Right renal pelvis (tissue), 4 donors: ENCODE data around the gene ATP8B2. TPM values are rescaled to one million over a fixed set of nuclear protein-coding genes. Genes with fewer than 3 reads are reported as not detected.
"Not testable (repeated sequence)": the region's sequence is repeated elsewhere in the genome, so short reads cannot be mapped to it uniquely, and the experiment has no call there.

Source experiments
- DNase-seq, 4 donors: peaks; one replicate each; pipeline ENCODE4 v3.0.0-alpha.2; 2013; ENCODE audit warnings: low read depth in 4 of 4, low spot score in 3 of 4, missing footprints in 1 of 4
- polyA plus RNA-seq, 4 donors: library from polyadenylated mRNA; unstranded; fragments of 120-200 nt; gene quantifications; one replicate each; pipeline ENCODE4 v1.2.1, GENCODE V29; 2013; ENCODE audit not compliant: insufficient read length in 4 of 4

Gene ATP8B2
- polyA plus RNA-seq, 4 donors, result 25.9 to 28.0 (median 26.5) TPM

GRCh38 chr1:154342836-154343472, 17.6 kb downstream of the ATP8B2 start:
- DNase-seq, result no peak

- DNase-seq, result no peak
These were observed 19.9 kb downstream of the ATP8B2 start for GRCh38 chr1:154344977-154345837.

GRCh38 chr1:154346276-154346917, 21.1 kb downstream of the ATP8B2 start:
- no peak for DNase-seq

- DNase-seq, result no peak
These were observed 22.6 kb downstream of the ATP8B2 start for GRCh38 chr1:154347961-154348360.

GRCh38 chr1:154348429-154349076, 23.2 kb downstream of the ATP8B2 start:
- no peak for DNase-seq

GRCh38 chr1:154349121-154349520, 23.8 kb downstream of the ATP8B2 start:
- no peak for DNase-seq

- DNase-seq, result no peak
These were observed 25.1 kb downstream of the ATP8B2 start for GRCh38 chr1:154350383-154350782.

- DNase-seq, result no peak
These were observed 26.2 kb downstream of the ATP8B2 start for GRCh38 chr1:154351363-154352068.

GRCh38 chr1:154352245-154352580, 26.9 kb downstream of the ATP8B2 start:
- DNase-seq, result no peak

- no peak for DNase-seq
These were observed 27.5 kb downstream of the ATP8B2 start for GRCh38 chr1:154352581-154353459.

- no peak for DNase-seq
These were observed 28.2 kb downstream of the ATP8B2 start for GRCh38 chr1:154353460-154353904.

- no peak for DNase-seq
These were observed 28.6 kb downstream of the ATP8B2 start for GRCh38 chr1:154353966-154354365.

GRCh38 chr1:154358519-154358918, 33.2 kb downstream of the ATP8B2 start:
- no peak for DNase-seq

GRCh38 chr1:154360288-154360687, 35.0 kb downstream of the ATP8B2 start:
- DNase-seq, result no peak

- not testable (repeated sequence) for DNase-seq
These were observed 35.6 kb downstream of the ATP8B2 start for GRCh38 chr1:154360881-154361280.

GRCh38 chr1:154361357-154361756, 36.0 kb downstream of the ATP8B2 start:
- DNase-seq, result no peak

GRCh38 chr1:154371436-154371835, 46.1 kb downstream of the ATP8B2 start:
- DNase-seq, result no peak

- not testable (repeated sequence) for DNase-seq
These were observed 48.5 kb downstream of the ATP8B2 start for GRCh38 chr1:154373777-154374357.

- no peak for DNase-seq
These were observed 54.0 kb downstream of the ATP8B2 start for GRCh38 chr1:154379301-154379700.
